Activated CD4-positive, alpha-beta T cell treated with anti-CD3 and anti-CD28 coated beads, Interleukin-2, amount 50 U/mL, for 16 hours (primary cell): ENCODE measurements around the gene UBE2J2.

Experiments used
- DNase-seq: peaks from one replicate; pipeline ENCODE4 v3.0.0-alpha.2; 2020

UBE2J2 gene

DNA sequence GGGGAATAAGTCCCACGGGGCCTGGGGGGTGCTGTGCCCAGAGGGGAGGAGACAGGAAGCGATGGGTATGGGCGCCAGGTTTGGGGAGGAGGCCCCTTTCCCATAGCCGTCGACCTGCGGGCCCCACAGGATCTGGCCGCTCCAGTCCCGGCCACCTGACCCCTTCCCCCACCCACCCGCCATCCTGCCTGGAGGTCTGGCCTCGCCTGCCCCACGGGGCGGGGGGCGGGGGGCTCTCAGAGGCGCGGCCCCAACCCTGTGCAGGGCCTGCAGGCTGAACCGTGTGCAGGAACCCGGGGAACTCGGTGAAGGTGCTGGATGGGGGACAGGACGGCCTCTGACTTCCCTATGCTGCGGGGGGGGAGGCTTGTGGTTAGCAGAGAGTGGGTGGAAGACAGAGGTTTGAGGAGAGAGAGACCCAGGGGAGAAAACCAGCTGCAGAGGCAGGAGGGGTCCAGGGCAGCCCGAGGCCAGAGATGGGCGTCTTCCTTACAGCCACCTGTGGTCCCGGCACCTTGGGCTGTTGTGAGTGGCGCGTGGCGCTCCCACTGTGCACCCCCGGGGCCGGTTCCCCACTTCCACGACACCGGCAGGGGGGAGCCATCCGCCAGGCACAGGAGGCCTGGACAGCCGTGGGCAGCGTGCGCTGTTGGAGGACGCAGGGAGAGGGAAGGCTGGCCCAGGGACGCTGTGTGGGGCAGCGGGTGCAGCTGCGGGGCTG lies 64.8 kb downstream of the UBE2J2 start:
- DNase-seq, result no peak

DNA sequence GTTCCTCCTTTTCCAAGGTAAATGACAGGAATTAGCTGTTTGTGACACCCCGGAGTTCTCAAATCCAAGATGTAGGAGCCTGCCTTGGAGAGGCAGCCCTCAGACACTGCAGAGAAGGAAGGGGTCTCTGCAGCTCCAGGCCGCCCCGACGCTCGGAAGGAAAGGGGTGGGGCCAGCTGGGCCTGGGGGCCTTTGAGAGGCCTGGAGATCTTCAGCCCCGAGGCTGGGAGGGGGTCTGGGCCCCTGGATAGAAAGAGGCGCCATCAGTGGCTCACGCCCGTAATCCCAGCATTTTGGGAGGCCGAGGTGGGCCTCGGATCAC lies 66.1 kb downstream of the UBE2J2 start:
- DNase-seq, result no peak

DNA sequence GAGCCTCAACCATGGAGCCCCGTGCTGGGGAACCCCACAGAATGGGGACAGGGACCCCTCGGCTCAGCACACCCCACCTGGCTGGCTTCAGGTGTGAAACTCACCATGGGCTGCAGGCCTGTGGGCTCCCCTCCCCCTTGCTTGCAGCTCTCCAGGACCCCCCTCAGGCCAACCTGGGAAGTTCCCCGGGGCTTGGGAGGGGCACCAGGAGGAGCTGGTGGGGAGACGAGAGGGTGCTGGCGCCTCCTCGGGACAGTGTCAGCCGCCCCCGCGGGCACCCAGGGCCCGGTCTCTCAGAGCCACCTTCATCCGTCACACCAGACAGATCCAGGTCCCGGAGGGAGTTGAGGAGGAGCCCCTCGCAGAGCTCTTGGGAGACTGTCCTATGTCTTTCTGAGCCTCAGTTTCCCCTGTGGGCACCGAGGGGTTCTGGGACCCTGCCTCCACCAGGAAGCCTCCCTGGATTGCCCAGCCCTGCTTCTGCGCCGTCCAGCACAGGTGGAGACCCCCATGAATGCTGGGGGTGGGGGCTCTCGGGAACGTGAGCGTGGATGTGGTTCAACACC lies 66.6 kb downstream of the UBE2J2 start:
- no peak for DNase-seq

DNA sequence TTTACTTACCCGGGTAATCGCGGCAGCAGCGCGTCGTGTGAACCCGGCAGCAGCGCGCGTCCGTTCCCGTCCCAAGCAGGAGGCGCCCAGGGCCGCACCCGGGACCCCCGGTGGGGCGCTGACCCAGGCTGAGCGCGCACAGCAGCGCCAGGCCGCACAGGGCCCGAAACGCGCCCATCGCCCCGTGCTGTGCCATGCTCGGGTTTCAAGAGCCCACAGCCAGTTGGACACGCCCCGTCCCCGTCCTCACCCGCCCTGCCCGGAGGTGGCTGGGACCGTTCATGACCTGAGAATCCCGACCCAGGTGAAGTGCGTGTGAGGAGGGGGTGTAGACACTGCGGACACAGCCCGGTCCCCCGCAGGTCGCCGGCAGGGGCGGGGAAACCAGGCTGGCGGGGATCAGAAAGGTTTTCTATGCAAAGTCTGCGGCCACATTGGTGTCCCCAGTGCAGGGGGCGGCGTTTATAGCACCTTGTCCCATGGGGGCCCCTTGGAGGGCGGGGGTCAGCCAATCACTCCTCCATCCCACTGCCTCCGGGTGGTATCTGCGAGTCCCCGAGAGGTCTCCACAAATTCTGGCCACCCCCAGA lies 67.2 kb downstream of the UBE2J2 start, which contains the start of gene TNFRSF18:
TNFRSF18 (minus strand) TSS at position 217 of the 590 bp plus-strand sequence; CDS start at position 196, 21 bp downstream.
- no peak for DNase-seq

DNA sequence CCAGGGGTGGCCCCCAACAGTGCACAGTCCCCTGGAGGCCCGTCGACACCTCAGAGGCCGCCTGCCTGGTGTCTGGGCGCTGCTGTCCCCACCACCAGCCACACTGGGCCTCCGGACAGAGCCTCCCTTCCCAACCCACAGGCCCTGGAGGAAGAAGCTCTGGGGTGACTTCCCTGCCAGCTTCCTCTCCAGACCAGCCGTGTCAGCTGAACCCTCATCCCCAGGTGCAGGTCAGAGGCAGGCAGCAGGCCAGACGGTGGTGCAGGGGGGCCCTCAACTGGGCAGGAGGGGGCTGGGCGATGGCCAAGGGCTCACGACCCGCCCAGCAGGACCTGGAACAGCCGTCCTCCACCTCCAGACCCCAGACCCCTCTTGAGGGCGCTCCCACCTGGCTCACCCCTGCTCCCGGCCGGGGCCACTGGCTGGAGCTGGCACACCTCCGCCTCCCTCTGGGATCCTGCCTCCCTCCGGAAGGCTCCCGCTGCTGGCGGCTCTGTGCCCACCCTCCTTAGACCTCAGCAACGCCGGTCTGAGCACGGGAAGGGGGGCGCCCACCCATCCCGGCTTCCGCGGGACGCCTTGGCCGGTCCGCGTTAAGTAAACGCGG lies 67.8 kb downstream of the UBE2J2 start:
- no peak for DNase-seq

DNA sequence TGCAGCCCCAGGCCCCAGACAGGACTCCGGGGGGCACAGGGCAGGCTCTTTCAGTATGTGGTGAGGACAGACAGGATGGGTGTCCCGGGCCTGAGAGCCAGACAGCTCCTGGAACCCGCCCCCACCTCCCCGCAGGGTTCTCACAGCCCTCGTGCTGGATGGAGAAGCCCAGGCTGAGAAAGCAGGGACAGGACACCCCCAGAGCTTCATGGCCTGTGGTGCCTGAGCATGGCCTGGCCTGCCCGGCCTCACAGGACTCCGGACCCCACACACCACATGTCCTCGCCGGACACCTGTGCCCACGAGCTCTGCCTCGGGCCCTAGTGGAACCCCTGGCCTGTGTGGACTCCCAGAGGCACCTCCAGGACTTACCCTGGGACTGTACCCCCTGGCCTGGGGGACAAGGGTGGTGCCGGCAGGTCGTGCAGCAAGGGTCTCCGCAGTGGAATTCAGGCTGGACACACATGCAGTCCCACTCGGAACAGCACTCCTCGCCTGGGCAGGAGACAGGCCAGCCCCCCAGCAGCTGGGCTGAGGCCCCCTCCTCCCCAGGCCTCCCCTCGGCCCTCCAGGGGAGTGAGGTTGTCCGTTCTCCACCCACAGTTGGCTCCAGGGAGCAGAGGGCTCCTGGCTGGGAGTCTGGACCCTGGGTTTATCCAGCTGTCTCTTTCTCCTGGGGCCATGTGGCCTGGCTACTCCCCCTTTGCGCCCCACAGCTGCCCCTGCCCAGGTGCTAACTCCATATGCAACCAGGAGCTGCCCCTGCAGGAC lies 68.5 kb downstream of the UBE2J2 start:
- no peak for DNase-seq

DNA sequence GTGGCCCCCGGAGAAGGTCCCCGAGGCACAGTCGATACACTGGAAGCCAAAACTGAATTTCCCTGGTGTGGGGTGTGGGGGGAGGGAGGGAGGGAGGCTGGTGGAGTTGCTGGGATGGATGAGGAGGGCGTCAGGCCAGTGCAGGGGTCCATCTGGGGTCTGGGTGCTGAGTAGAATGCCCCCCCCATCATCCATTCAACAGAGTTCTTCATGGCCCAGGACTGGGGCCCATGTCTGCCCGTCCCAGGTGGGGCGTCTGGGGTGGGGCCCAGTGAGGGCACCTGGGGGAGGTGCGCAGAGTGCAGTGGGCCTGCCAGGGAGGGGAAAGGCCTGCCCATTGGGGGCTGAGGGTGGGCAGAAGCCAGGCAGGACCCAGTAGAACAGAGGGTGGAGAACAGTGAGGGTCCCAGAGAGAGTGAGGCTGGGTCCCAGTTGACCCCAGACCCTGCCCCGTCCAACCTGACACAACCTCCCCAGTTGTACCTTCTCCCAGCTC lies 69.2 kb downstream of the UBE2J2 start:
- no peak for DNase-seq
